ENCODE results near the gene IRS1.

DNA sequence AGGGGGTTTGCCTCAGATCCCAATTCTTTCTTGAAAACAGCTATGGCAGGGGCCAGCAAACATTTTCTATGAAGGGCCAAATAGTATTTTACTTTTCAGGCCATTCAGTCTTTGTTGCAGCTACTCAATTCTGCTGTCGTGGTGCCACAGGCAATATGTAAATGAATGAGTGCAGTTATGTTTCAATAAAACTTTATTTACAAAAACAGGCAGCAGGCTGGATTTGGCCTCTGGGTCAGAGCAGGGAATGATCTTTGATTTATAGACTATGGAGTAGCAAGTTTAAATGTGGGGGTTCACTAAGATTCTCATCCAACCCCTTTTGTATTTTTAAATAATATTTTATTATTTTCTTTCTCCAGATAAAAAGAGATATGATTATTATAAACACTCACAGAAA, 72.4 kb downstream of the IRS1 start:
- TF ChIP-seq, protein P1, sequence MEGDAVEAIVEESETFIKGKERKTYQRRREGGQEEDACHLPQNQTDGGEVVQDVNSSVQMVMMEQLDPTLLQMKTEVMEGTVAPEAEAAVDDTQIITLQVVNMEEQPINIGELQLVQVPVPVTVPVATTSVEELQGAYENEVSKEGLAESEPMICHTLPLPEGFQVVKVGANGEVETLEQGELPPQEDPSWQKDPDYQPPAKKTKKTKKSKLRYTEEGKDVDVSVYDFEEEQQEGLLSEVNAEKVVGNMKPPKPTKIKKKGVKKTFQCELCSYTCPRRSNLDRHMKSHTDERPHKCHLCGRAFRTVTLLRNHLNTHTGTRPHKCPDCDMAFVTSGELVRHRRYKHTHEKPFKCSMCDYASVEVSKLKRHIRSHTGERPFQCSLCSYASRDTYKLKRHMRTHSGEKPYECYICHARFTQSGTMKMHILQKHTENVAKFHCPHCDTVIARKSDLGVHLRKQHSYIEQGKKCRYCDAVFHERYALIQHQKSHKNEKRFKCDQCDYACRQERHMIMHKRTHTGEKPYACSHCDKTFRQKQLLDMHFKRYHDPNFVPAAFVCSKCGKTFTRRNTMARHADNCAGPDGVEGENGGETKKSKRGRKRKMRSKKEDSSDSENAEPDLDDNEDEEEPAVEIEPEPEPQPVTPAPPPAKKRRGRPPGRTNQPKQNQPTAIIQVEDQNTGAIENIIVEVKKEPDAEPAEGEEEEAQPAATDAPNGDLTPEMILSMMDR (IDR thresholded peaks at IDR 0.05; ENCODE audit: borderline replicate concordance, extremely low read depth, low read length, poor library complexity, severe bottlenecking) = no peak
- TF ChIP-seq EZH2 (IDR thresholded peaks at IDR 0.05; ENCODE audit: borderline replicate concordance, low read depth, low read length, severe bottlenecking) = no peak
